Esophagus squamous epithelium (tissue), 5 donors: Measurements from ENCODE around the gene CELF3. TPM values are rescaled to one million over a fixed set of nuclear protein-coding genes. Genes with fewer than 3 reads are reported as not detected.

Experiments
- DNase-seq: peaks from one replicate; lab custom pipeline; 2025; lab: John Stamatoyannopoulos, UW
- H3K27ac ChIP-seq, 4 donors: fragments of 200-600 bp; sonication (generic); one replicate each; pipeline ENCODE4 v1.5.1; 2016 to 2019; ENCODE audit warnings: mild to moderate bottlenecking in 1 of 4
- H3K27me3 ChIP-seq, 4 donors: fragments of 200-600 bp; sonication (generic); 1 replicate in 3 of 4; 2 replicates in 1 of 4; pipeline versions ENCODE4 v1.5.1 to v1.6.0; 2017 to 2021; ENCODE audit warnings: antibody characterized with exemption in 1 of 4
- H3K36me3 ChIP-seq, 3 donors: fragments of 200-600 bp; sonication (generic); one replicate each; pipeline ENCODE4 v1.5.1; 2016 to 2019
- H3K4me1 ChIP-seq, 3 donors: fragments of 200-600 bp; sonication (generic); one replicate each; pipeline ENCODE4 v1.5.1; 2017 to 2019
- H3K4me3 ChIP-seq, 4 donors: fragments of 200-600 bp; sonication (generic); 1 replicate in 3 of 4; 2 replicates in 1 of 4; pipeline ENCODE4 v1.5.1; 2016 to 2019; ENCODE audit warnings: mild to moderate bottlenecking in 2 of 4, moderate library complexity in 1 of 4
- H3K9me3 ChIP-seq, 3 donors: fragments of 200-600 bp; sonication (generic); one replicate each; pipeline ENCODE4 v1.5.1; 2016 to 2019
- CTCF ChIP-seq, 6 experiments: fragments of 450-650 bp in 4 of 6; fragments of 200-600 bp in 2 of 6; sonication (generic) in 2 of 6; IDR thresholded peaks; one replicate each; pipeline ENCODE4 v1.5.1; 2016 to 2019; ENCODE audit warnings: antibody characterized with exemption in 6 of 6, mild to moderate bottlenecking in 4 of 6, moderate library complexity in 4 of 6
- POLR2A ChIP-seq, 4 donors: fragments of 450-650 bp; IDR thresholded peaks; one replicate each; pipeline ENCODE4 v1.6.1; 2017; ENCODE audit warnings: antibody characterized with exemption in 4 of 4, mild to moderate bottlenecking in 4 of 4, moderate library complexity in 3 of 4
- WGBS, 2 donors: methylation state at CpG; one replicate each; pipeline ENCODE4 v1.1.5; 2018; 5-methylcytosine and 5-hydroxymethylcytosine counted together
- intact Hi-C: fragments of 100-400 bp; cut with DNase I; formaldehyde crosslinking; loops from one replicate; pipeline ENCODE4 v1.15.0; 2022
- total RNA-seq, 4 donors: library from RNA; depleted of rRNA; stranded (reverse); fragments of >200 nt; gene quantifications; one replicate each; pipeline ENCODE4 v1.1.0, GENCODE V29; 2016
- donor health status: DM: yes; HTN: yes; CAD: no.

The CELF3 gene
- total RNA-seq, 4 donors from 2014 or later: 0.19 TPM; not detected in 3

- WGBS, 2 donors: 33 to 46% methylated on average over 10 to 11 of the region's 17 CpGs
- Histone ChIP-seq H3K9me3 (no peaks in the 10 kb centered on the region), H3K4me3 (no peak overlapping the region), H3K27ac (no peak overlapping the region), H3K4me1 (peaks cover 3 to 36% (median 5%) of the 10 kb centered on the region in 3 donors), H3K27me3 (peaks cover 0 to 73% (median 4%) of the 10 kb centered on the region in 4 donors), H3K36me3 (no peaks in the 10 kb centered on the region)
- no peak for TF ChIP-seq POLR2A (IDR thresholded peaks at IDR 0.05)
- TF ChIP-seq CTCF (IDR thresholded peaks at IDR 0.05): no peak
- DNase-seq: no peak
- intact Hi-C loops: no loop called here
Measured at GRCh38 chr1:151715726-151716404, 738 bp downstream of the CELF3 start.

GRCh38 chr1:151714820-151715725, 1.5 kb downstream of the CELF3 start:
- peaks cover 0 to 28% (median 5%) of the 10 kb centered on the region in 3 donors for H3K4me1 ChIP-seq
- intact Hi-C loops: no loop called here
- H3K27me3 ChIP-seq: peaks cover 0 to 73% (median 4%) of the 10 kb centered on the region in 4 donors
- H3K9me3 ChIP-seq: no peaks in the 10 kb centered on the region
- no peak for DNase-seq
- no peak overlapping the region for H3K4me3 ChIP-seq
- 60 to 74% methylated on average over 9 of the region's 10 CpGs for WGBS, 2 donors
- H3K27ac ChIP-seq: no peak overlapping the region
- no peak for TF ChIP-seq POLR2A (IDR thresholded peaks at IDR 0.05)
- no peak for TF ChIP-seq CTCF (IDR thresholded peaks at IDR 0.05)
- H3K36me3 ChIP-seq: no peaks in the 10 kb centered on the region

GRCh38 chr1:151713874-151714273, 2.7 kb downstream of the CELF3 start:
- 66% methylated on average over 2 of the region's 2 CpGs; no CpG with 5 or more reads in 1 of the 2 donors for WGBS, 2 donors

GRCh38 chr1:151713044-151713443, 3.6 kb downstream of the CELF3 start:
- intact Hi-C loops: no loop called here
- WGBS, 2 donors: 60 to 77% methylated on average over 1 to 2 of the region's 2 CpGs
- no peak for TF ChIP-seq POLR2A (IDR thresholded peaks at IDR 0.05)
- TF ChIP-seq CTCF (IDR thresholded peaks at IDR 0.05): no peak
- Histone ChIP-seq H3K4me1 (peaks cover 0 to 26% (median 5%) of the 10 kb centered on the region in 3 donors), H3K36me3 (no peaks in the 10 kb centered on the region), H3K27me3 (peaks cover 0 to 61% (median 4%) of the 10 kb centered on the region in 4 donors), H3K27ac (no peak overlapping the region), H3K4me3 (no peak overlapping the region), H3K9me3 (no peaks in the 10 kb centered on the region)
- no peak for DNase-seq

More at GRCh38 chr1:151713874-151714273, 2.7 kb downstream of the CELF3 start:
- intact Hi-C loops: no loop called here
- H3K27ac ChIP-seq: no peak overlapping the region
- H3K36me3 ChIP-seq: no peaks in the 10 kb centered on the region
- no peak overlapping the region for H3K4me3 ChIP-seq
- H3K27me3 ChIP-seq: peaks cover 0 to 70% (median 4%) of the 10 kb centered on the region in 4 donors
- peaks cover 0 to 26% (median 5%) of the 10 kb centered on the region in 3 donors for H3K4me1 ChIP-seq
- DNase-seq: no peak
- no peak for TF ChIP-seq CTCF (IDR thresholded peaks at IDR 0.05)
- no peak for TF ChIP-seq POLR2A (IDR thresholded peaks at IDR 0.05)
- H3K9me3 ChIP-seq: no peaks in the 10 kb centered on the region
